Activated B cell treated with CpG ODN at 0.5 μM for 24 hours (primary cell): ENCODE measurements around the gene SCD5. TPM values are rescaled to one million over a fixed set of nuclear protein-coding genes. Genes with fewer than 3 reads are reported as not detected.
"Not testable (repeated sequence)": the region's sequence is repeated elsewhere in the genome, so short reads cannot be mapped to it uniquely, and the experiment has no call there.

ENCODE experiments used
- ATAC-seq: fragments of 200-7000 bp; cut with Tn5 transposase; one replicate; pipeline ENCODE4 v1.10.0; 2021; ENCODE audit warnings: low read depth, mild to moderate bottlenecking, moderate library complexity
- CTCF ChIA-PET: fragments of 350-600 bp; sonication (Branson Sonifier 250); formaldehyde crosslinking; loops from one replicate; lab custom pipeline; 2021; ENCODE audit warnings: antibody characterized with exemption; lab: Charles Lee
- POLR2A ChIA-PET: fragments of 350-600 bp; sonication (Branson Sonifier 250); formaldehyde crosslinking; loops from one replicate; lab custom pipeline; 2021; ENCODE audit warnings: antibody characterized with exemption; lab: Charles Lee
- DNase-seq: peaks from one replicate; pipeline ENCODE4 v3.0.0; 2022
- H3K27ac Mint-ChIP-seq: one replicate; pipeline ENCODE4 v1.8.0; 2020; ENCODE audit warnings: mixed read lengths
- H3K27me3 Mint-ChIP-seq: one replicate; pipeline ENCODE4 v1.8.0; 2021; ENCODE audit warnings: mixed read lengths
- H3K36me3 Mint-ChIP-seq: one replicate; pipeline ENCODE4 v1.8.0; 2021; ENCODE audit warnings: low read depth, mixed read lengths
- H3K4me1 Mint-ChIP-seq: one replicate; pipeline ENCODE4 v1.8.0; 2021; ENCODE audit warnings: mixed read lengths
- H3K4me3 Mint-ChIP-seq: one replicate; pipeline ENCODE4 v1.8.0; 2020; ENCODE audit warnings: mild to moderate bottlenecking, mixed read lengths
- H3K9me3 Mint-ChIP-seq: one replicate; pipeline ENCODE4 v1.8.0; 2020; ENCODE audit warnings: mixed read lengths
- intact Hi-C: fragments of 100-400 bp; cut with micrococcal nuclease; formaldehyde crosslinking; loops from one replicate; pipeline ENCODE4 v1.15.1; 2024
- total RNA-seq: library from RNA; stranded (reverse); gene quantifications from 2 replicates; pipeline ENCODE4 v1.2.3, GENCODE V29; 2022
- TF ChIP-seq, protein P1 (sequence below): fragments of 200-600 bp; IDR thresholded peaks from one replicate; pipeline ENCODE4 v1.8.0; 2022; ENCODE audit warnings: antibody characterized with exemption, mild to moderate bottlenecking

Gene SCD5
- total RNA-seq, 1 donor from 2014 or later, result not detected

DNA sequence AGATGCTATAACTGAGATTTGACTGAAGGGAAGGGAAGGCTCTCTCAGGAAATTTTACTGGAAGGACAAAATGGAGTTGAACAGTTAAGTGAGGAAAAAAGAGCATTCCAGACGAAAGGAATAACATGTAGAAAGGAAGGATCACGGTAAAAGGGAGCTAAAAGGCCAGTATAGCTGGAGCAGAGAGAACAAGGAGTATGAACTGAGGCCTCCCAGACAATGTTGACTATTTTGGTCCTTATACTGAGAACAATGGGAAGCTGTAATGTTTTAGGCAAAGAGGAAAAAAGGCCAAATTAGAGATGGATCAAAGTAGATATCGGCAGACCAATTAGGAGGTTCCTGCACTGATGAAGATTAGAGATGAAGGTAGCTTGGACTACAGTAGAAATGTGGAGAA, 26.8 kb upstream of the SCD5 start:
- no peak for DNase-seq
- Mint-ChIP-seq H3K36me3 (peaks cover 80% of the 10 kb centered on the region), H3K9me3 (no peaks in the 10 kb centered on the region), H3K27me3 (no peaks in the 10 kb centered on the region), H3K4me1 (no peaks in the 10 kb centered on the region), H3K27ac (no peak overlapping the region), H3K4me3 (no peak overlapping the region)
- TF ChIP-seq, protein P1, sequence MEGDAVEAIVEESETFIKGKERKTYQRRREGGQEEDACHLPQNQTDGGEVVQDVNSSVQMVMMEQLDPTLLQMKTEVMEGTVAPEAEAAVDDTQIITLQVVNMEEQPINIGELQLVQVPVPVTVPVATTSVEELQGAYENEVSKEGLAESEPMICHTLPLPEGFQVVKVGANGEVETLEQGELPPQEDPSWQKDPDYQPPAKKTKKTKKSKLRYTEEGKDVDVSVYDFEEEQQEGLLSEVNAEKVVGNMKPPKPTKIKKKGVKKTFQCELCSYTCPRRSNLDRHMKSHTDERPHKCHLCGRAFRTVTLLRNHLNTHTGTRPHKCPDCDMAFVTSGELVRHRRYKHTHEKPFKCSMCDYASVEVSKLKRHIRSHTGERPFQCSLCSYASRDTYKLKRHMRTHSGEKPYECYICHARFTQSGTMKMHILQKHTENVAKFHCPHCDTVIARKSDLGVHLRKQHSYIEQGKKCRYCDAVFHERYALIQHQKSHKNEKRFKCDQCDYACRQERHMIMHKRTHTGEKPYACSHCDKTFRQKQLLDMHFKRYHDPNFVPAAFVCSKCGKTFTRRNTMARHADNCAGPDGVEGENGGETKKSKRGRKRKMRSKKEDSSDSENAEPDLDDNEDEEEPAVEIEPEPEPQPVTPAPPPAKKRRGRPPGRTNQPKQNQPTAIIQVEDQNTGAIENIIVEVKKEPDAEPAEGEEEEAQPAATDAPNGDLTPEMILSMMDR, result no peak
- ChIA-PET CTCF (no interaction called here), POLR2A (no interaction called here)
- no peak for ATAC-seq
- intact Hi-C loops, result no loop called here

GRCh38 chr4:82823062-82823461, 24.5 kb upstream of the SCD5 start:
- ChIA-PET CTCF (no interaction called here), POLR2A (interaction anchor here (0.6 kb wide), 1 partner anchor 287 kb away, joined by 4 read pairs; no protein-coding TSS in a partner anchor)
- Mint-ChIP-seq H3K9me3 (no peaks in the 10 kb centered on the region), H3K27ac (no peak overlapping the region), H3K4me1 (no peaks in the 10 kb centered on the region), H3K4me3 (no peak overlapping the region), H3K36me3 (peaks cover 84% of the 10 kb centered on the region), H3K27me3 (no peaks in the 10 kb centered on the region)
- ATAC-seq (no peak), DNase-seq (no peak)
- TF ChIP-seq, protein P1, result no peak
- intact Hi-C loops, result loop anchor here (5.0 kb wide), 1 partner anchor 361 kb away; no protein-coding TSS in a partner anchor

GRCh38 chr4:82820689-82821088, 22.1 kb upstream of the SCD5 start:
- ChIA-PET CTCF (no interaction called here), POLR2A (no interaction called here)
- TF ChIP-seq, protein P1, result no peak
- DNase-seq (no peak), ATAC-seq (no peak)
- no peaks in the 10 kb centered on the region for H3K4me1 Mint-ChIP-seq
- H3K36me3 Mint-ChIP-seq, result peaks cover 74% of the 10 kb centered on the region
- no peak overlapping the region for H3K4me3 Mint-ChIP-seq
- H3K27ac Mint-ChIP-seq, result no peak overlapping the region
- H3K27me3 Mint-ChIP-seq, result no peaks in the 10 kb centered on the region
- no peaks in the 10 kb centered on the region for H3K9me3 Mint-ChIP-seq
- intact Hi-C loops, result loop anchor here (5.0 kb wide), 1 partner anchor 358 kb away; no protein-coding TSS in a partner anchor

DNA sequence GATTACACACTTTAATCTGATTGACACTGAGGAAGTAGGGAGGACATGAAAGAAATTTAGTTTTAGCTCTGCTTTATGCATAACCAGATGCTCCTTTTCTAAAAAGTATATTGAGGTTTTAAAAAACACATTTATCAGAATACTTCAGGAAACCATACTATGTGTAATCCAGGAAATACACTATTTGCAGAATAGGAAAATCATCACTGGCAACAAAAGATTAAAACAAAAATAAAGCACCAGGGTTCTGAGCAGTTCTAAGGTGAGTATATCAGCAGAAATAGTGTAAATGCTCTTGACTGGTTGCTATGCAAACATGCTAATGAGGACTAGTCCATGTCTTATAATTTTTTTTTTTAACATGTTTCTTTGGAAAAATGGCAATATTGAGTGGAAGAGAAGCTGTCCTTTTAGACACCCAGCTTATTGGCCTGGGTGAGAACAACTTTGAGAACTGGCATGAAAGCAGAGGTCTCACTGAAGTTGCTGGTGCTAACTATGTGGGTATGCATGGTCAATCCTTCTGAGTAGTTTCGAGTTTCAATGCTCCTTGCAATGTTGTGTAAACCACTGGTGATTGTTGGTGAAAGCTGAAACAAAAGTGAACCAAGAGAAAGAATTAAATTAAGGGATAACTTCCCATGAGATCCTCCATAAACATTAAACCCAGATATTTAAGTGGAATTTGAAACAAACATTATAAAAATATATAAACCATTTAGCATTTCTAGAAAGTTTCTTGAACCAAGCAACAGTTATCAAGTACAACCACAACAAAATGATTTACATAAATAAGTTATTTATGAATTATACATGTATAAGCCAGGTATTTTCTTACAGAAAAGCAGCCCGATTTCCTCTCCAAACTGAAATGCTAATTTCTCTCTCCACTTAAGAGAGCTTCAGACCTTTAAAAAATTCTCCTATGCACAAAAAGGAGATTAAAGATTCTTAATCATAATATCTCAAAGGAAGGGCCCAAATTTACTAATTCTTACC, 20.4 kb upstream of the SCD5 start:
- Mint-ChIP-seq H3K36me3 (peaks cover 64% of the 10 kb centered on the region), H3K27ac (no peak overlapping the region), H3K27me3 (no peaks in the 10 kb centered on the region), H3K4me1 (no peaks in the 10 kb centered on the region), H3K4me3 (no peak overlapping the region), H3K9me3 (no peaks in the 10 kb centered on the region)
- ChIA-PET CTCF (no interaction called here), POLR2A (no interaction called here)
- TF ChIP-seq, protein P1, result no peak
- intact Hi-C loops, result no loop called here
- no peak for ATAC-seq
- DNase-seq, result no peak

GRCh38 chr4:82816874-82817273, 18.3 kb upstream of the SCD5 start:
- intact Hi-C loops, H3K4me1 Mint-ChIP-seq, H3K27me3 Mint-ChIP-seq, CTCF ChIA-PET, POLR2A ChIA-PET, H3K9me3 Mint-ChIP-seq, ATAC-seq, H3K4me3 Mint-ChIP-seq, DNase-seq: not testable (repeated sequence)
- H3K27ac Mint-ChIP-seq, result peak overlapping the region; percentile 35
- peaks cover 46% of the 10 kb centered on the region for H3K36me3 Mint-ChIP-seq
